GM12878 (cell line): Measurements from ENCODE around the gene SPPL3. TPM values are rescaled to one million over a fixed set of nuclear protein-coding genes. Genes with fewer than 3 reads are reported as not detected.

ENCODE experiments used
- ESRRA ChIP-seq: IDR thresholded peaks from 2 replicates; pipeline ENCODE4 v1.6.1; 2012; ENCODE audit warnings: mild to moderate bottlenecking, low read length, improper control_type of control experiment
- SUPT20H ChIP-seq: IDR thresholded peaks from 2 replicates; pipeline ENCODE4 v1.6.1; 2011; ENCODE audit warnings: low read depth, mild to moderate bottlenecking, low read length, moderate library complexity, borderline replicate concordance; ENCODE audit not compliant: control insufficient read depth
- ZBTB33 ChIP-seq: fragments of 450-650 bp; IDR thresholded peaks from 2 replicates; pipeline ENCODE4 v1.6.1; 2017; ENCODE audit warnings: mild to moderate bottlenecking
- ZNF207 ChIP-seq: fragments of 450-650 bp; IDR thresholded peaks from 2 replicates; pipeline ENCODE4 v1.6.1; 2014; ENCODE audit warnings: antibody characterized with exemption, mild to moderate bottlenecking, borderline replicate concordance
- ZNF687 ChIP-seq: fragments of 450-650 bp; IDR thresholded peaks from 2 replicates; pipeline ENCODE4 v1.6.1; 2017; ENCODE audit warnings: mild to moderate bottlenecking, moderate library complexity
- polyA plus RNA-seq, 11 experiments: library from polyadenylated mRNA; depleted of rRNA in 4 of 11; unstranded in 6 of 11; stranded (reverse) in 5 of 11; fragments of >200 nt; fragmentation: Nextera tagmentation in 4 of 11; fragmentation: Illumina TruSeq in 1 of 11; extraction: Ambion mirVana in 4 of 11; extraction: Trizol in 1 of 11; gene quantifications; 1 replicate in 1 of 11; 2 replicates in 10 of 11; pipeline versions ENCODE4 v1.2.1 to v1.2.3, GENCODE V29; 2011 to 2016; ENCODE audit warnings: inconsistent platforms in 2 of 11, missing spikeins in 2 of 11, low read depth in 1 of 11
- total RNA-seq, 4 experiments: library from RNA; depleted of rRNA in 3 of 4; stranded (reverse); fragments of >200 nt in 3 of 4; fragmentation: Illumina TruSeq in 1 of 4; extraction: Trizol in 1 of 4; gene quantifications; 2 replicates each; pipeline versions ENCODE4 v1.2.1 to v1.2.3, GENCODE V29; 2013 to 2021
- TF ChIP-seq, protein P1 (sequence below): fragments of 150-350 bp; IDR thresholded peaks from 2 replicates; pipeline ENCODE4 v1.6.1; 2014; ENCODE audit warnings: mild to moderate bottlenecking, low read depth, low read length
- TF ChIP-seq, protein P2 (sequence below): IDR thresholded peaks from 2 replicates; pipeline ENCODE4 v1.6.1; 2011; ENCODE audit warnings: borderline replicate concordance, low read depth, mild to moderate bottlenecking, moderate library complexity, low read length; ENCODE audit not compliant: insufficient read depth, poor library complexity, severe bottlenecking
- TF ChIP-seq, protein P3 (sequence below): IDR thresholded peaks from 2 replicates; pipeline ENCODE4 v1.6.1; 2011; ENCODE audit warnings: mild to moderate bottlenecking, low read depth, low read length, moderate library complexity; ENCODE audit not compliant: insufficient replicate concordance

SPPL3 gene
- total and polyA plus RNA-seq, 10 of the 15 experiments (the other 5 are each of a cell fraction or from before 2014, with no cell fraction given) = 4.3 to 45.5 (median 11.7) TPM

DNA sequence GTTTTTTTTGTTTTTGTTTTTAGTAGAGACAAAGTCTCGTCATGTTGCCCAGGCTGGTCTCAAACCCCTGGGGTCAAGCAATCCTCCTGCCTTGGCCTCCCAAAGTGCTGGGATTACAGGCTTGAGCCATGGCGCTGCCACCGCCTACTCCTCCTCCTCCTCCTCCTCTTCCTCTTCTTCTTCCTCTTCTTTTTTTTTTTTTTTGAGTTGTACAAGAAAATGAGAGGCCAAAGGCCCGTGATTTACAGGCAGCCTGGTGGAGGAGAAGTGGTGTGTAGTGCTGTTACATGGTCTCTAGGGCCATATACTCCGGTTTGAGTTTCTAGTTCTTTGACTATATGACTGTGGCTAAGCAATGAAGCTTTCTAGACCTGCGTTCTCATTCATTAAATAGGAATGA, 29.6 kb upstream of the SPPL3 start (continued):
- TF ChIP-seq, protein P1, sequence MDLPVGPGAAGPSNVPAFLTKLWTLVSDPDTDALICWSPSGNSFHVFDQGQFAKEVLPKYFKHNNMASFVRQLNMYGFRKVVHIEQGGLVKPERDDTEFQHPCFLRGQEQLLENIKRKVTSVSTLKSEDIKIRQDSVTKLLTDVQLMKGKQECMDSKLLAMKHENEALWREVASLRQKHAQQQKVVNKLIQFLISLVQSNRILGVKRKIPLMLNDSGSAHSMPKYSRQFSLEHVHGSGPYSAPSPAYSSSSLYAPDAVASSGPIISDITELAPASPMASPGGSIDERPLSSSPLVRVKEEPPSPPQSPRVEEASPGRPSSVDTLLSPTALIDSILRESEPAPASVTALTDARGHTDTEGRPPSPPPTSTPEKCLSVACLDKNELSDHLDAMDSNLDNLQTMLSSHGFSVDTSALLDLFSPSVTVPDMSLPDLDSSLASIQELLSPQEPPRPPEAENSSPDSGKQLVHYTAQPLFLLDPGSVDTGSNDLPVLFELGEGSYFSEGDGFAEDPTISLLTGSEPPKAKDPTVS = no peak
- TF ChIP-seq ZBTB33 = no peak
- no peak for TF ChIP-seq ZNF207
- TF ChIP-seq ZNF687 = no peak
- TF ChIP-seq, protein P2, sequence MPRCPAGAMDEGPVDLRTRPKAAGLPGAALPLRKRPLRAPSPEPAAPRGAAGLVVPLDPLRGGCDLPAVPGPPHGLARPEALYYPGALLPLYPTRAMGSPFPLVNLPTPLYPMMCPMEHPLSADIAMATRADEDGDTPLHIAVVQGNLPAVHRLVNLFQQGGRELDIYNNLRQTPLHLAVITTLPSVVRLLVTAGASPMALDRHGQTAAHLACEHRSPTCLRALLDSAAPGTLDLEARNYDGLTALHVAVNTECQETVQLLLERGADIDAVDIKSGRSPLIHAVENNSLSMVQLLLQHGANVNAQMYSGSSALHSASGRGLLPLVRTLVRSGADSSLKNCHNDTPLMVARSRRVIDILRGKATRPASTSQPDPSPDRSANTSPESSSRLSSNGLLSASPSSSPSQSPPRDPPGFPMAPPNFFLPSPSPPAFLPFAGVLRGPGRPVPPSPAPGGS = no peak
- no peak for TF ChIP-seq SUPT20H
- no peak for TF ChIP-seq ESRRA
- TF ChIP-seq, protein P3, sequence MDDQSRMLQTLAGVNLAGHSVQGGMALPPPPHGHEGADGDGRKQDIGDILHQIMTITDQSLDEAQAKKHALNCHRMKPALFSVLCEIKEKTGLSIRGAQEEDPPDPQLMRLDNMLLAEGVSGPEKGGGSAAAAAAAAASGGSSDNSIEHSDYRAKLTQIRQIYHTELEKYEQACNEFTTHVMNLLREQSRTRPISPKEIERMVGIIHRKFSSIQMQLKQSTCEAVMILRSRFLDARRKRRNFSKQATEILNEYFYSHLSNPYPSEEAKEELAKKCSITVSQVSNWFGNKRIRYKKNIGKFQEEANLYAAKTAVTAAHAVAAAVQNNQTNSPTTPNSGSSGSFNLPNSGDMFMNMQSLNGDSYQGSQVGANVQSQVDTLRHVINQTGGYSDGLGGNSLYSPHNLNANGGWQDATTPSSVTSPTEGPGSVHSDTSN = no peak
